ENCODE measurements around the gene TSNAX.

GRCh38 chr1:231500666-231501065 is 27.8 kb upstream of the TSNAX start:
- TF ChIP-seq CTCF (IDR thresholded peaks at IDR 0.05) (no peak), EZH2 (IDR thresholded peaks at IDR 0.05) (no peak)
